ENCODE data around the gene GPSM1. TPM values are rescaled to one million over a fixed set of nuclear protein-coding genes. Genes with fewer than 3 reads are reported as not detected.

GPSM1 gene
- total RNA-seq, 1 donor from 2014 or later, result 59.4 TPM

DNA sequence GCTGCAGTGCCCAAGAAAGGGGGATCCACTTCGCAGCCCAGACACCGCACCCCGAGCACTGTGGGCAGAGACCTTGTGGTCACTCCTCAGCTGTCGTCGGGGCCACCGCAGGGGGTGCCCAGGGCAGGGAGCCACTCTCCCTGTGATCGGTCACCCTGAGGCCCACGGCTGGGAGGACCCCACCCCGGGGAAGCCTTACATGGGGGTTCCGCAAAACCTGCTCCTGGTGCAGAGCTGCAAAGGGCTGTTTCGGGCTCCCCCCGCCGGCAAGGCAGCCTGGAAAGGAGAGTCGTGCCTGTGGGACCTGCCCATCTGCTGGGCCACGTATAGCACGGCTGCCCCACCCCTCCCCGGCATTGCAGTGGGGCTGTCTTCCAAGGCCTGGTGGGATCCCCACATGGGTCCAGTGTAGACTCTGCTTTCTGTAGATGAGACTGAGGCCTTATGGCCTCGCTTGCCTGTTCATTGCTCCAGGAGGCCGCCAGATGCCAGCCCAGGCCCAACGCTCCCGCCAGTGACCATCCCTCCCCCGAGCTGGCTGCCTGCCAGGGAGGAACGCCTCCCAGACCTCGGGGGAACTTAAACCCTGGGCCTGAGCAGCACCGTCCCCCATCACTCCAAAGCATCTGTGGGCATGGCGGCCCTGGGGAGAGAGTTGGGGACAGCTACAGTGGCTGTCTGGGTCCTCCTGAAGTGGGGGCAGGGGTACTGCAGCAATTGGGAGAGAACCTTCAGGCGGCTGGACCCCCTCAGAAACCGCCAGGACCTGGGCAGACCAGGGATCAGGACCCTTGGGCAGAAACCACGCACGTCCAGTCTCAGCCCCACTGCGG is 37.8 kb downstream of the GPSM1 start:
- peaks cover 10% of the 10 kb centered on the region for H3K79me2 ChIP-seq (ENCODE audit: insufficient read depth, low read length)
- Mint-ChIP-seq H3K36me3 (ENCODE audit: low read depth, unreplicated experiment) (no peaks in the 10 kb centered on the region), H3K4me3 (ENCODE audit: unreplicated experiment) (peak overlapping the region; percentile 54), H3K27ac (ENCODE audit: unreplicated experiment) (no peak overlapping the region), H3K4me1 (ENCODE audit: low read depth, unreplicated experiment) (no peaks in the 10 kb centered on the region), H3K27me3 (ENCODE audit: low read depth, unreplicated experiment) (no peaks in the 10 kb centered on the region), H3K9me3 (ENCODE audit: unreplicated experiment) (no peaks in the 10 kb centered on the region)
- no peaks in the 10 kb centered on the region for H3K27me3 ChIP-seq (ENCODE audit: insufficient read depth, low read length)
- FAIRE-seq (no peak), DNase-seq (ENCODE audit: low read depth) (no peak)
- H3K9me3 ChIP-seq (ENCODE audit: insufficient read depth, low read depth, low read length), result no peaks in the 10 kb centered on the region
- peaks cover 17% of the 10 kb centered on the region for H4K20me1 ChIP-seq (ENCODE audit: insufficient read depth, low read length)
- TF ChIP-seq, protein P1, sequence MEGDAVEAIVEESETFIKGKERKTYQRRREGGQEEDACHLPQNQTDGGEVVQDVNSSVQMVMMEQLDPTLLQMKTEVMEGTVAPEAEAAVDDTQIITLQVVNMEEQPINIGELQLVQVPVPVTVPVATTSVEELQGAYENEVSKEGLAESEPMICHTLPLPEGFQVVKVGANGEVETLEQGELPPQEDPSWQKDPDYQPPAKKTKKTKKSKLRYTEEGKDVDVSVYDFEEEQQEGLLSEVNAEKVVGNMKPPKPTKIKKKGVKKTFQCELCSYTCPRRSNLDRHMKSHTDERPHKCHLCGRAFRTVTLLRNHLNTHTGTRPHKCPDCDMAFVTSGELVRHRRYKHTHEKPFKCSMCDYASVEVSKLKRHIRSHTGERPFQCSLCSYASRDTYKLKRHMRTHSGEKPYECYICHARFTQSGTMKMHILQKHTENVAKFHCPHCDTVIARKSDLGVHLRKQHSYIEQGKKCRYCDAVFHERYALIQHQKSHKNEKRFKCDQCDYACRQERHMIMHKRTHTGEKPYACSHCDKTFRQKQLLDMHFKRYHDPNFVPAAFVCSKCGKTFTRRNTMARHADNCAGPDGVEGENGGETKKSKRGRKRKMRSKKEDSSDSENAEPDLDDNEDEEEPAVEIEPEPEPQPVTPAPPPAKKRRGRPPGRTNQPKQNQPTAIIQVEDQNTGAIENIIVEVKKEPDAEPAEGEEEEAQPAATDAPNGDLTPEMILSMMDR (IDR thresholded peaks at IDR 0.05; ENCODE audit: insufficient read depth, low read depth, low read length), result no peak
- no peak for TF ChIP-seq EZH2 (IDR thresholded peaks at IDR 0.05; ENCODE audit: insufficient read depth, low read length)
- H2AFZ ChIP-seq (ENCODE audit: low read depth, low read length), result no peak overlapping the region
- H3K4me1 ChIP-seq (ENCODE audit: insufficient read depth, low read length), result peaks cover 22% of the 10 kb centered on the region
- no peak overlapping the region for H3K9ac ChIP-seq (ENCODE audit: low read length)
- no peaks in the 10 kb centered on the region for H3K36me3 ChIP-seq (ENCODE audit: insufficient read depth, low read length)
- no peak overlapping the region for H3K4me3 ChIP-seq (ENCODE audit: insufficient read depth, low read depth, low read length)
- H3K4me2 ChIP-seq (ENCODE audit: low read length), result no peak overlapping the region
- H3K27ac ChIP-seq (ENCODE audit: low read depth, low read length), result no peak overlapping the region

DNA sequence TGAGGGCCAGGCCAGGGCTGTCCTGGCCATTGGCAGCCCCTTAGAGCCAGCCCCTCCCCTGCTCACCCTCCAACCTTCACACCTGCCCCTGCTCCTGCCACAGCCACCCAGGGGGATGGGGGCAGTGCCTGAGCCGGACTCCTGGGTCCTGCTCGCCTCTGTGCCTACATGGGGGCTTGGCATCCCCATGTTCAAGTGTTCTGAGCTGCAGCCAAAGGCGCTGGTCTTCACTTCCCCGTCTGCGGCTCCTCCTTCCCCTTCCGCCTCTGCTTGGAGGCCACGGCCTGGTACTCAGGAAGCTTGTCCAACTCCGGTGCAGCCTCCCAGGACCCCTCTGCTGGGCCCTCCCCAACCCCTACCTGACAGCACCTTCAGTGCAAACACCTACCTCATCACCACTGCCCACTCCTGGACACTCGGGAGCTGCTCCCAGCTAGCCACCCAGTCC is 38.5 kb downstream of the GPSM1 start:
- Mint-ChIP-seq H3K9me3 (ENCODE audit: unreplicated experiment) (no peaks in the 10 kb centered on the region), H3K4me3 (ENCODE audit: unreplicated experiment) (no peak overlapping the region), H3K4me1 (ENCODE audit: low read depth, unreplicated experiment) (no peaks in the 10 kb centered on the region), H3K27me3 (ENCODE audit: low read depth, unreplicated experiment) (no peaks in the 10 kb centered on the region), H3K27ac (ENCODE audit: unreplicated experiment) (no peak overlapping the region), H3K36me3 (ENCODE audit: low read depth, unreplicated experiment) (peaks cover under 1% of the 10 kb centered on the region)
- Histone ChIP-seq H3K4me3 (ENCODE audit: insufficient read depth, low read depth, low read length) (no peak overlapping the region), H4K20me1 (ENCODE audit: insufficient read depth, low read length) (peaks cover 17% of the 10 kb centered on the region), H3K27ac (ENCODE audit: low read depth, low read length) (no peak overlapping the region), H3K36me3 (ENCODE audit: insufficient read depth, low read length) (no peaks in the 10 kb centered on the region), H3K27me3 (ENCODE audit: insufficient read depth, low read length) (no peaks in the 10 kb centered on the region), H2AFZ (ENCODE audit: low read depth, low read length) (no peak overlapping the region), H3K4me2 (ENCODE audit: low read length) (no peak overlapping the region), H3K79me2 (ENCODE audit: insufficient read depth, low read length) (peaks cover 10% of the 10 kb centered on the region), H3K9me3 (ENCODE audit: insufficient read depth, low read depth, low read length) (no peaks in the 10 kb centered on the region), H3K4me1 (ENCODE audit: insufficient read depth, low read length) (peaks cover 22% of the 10 kb centered on the region), H3K9ac (ENCODE audit: low read length) (no peak overlapping the region)
- no peak for DNase-seq (ENCODE audit: low read depth)
- no peak for TF ChIP-seq EZH2 (IDR thresholded peaks at IDR 0.05; ENCODE audit: insufficient read depth, low read length)
- TF ChIP-seq, protein P1 (IDR thresholded peaks at IDR 0.05; ENCODE audit: insufficient read depth, low read depth, low read length), result no peak
- no peak for FAIRE-seq

DNA sequence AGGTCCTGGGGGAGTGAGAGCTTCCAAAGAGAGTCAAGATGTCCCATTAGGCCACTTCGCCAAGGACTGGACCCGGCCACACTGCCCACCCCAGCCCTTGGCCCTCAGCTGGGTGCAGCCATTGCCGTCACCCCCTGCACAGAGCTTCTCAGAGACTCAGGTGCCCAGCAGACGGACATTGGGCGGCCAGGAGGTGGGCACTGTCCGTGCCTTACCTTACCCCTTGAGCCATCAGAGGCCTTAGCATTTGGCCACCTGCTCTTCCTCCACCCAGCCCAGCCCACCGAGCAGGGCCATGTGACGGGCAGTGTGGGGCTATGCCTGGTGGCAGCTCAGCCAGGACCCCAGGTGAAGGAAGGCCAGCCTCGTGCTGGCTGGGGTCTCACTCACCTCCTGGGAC is 39.5 kb downstream of the GPSM1 start:
- no peak overlapping the region for H3K27ac ChIP-seq (ENCODE audit: low read depth, low read length)
- H3K27me3 Mint-ChIP-seq (ENCODE audit: low read depth, unreplicated experiment), result no peaks in the 10 kb centered on the region
- peaks cover 10% of the 10 kb centered on the region for H3K79me2 ChIP-seq (ENCODE audit: insufficient read depth, low read length)
- no peak overlapping the region for H2AFZ ChIP-seq (ENCODE audit: low read depth, low read length)
- H3K4me2 ChIP-seq (ENCODE audit: low read length), result no peak overlapping the region
- H3K27ac Mint-ChIP-seq (ENCODE audit: unreplicated experiment), result no peak overlapping the region
- H3K4me1 ChIP-seq (ENCODE audit: insufficient read depth, low read length), result peaks cover 13% of the 10 kb centered on the region
- DNase-seq (ENCODE audit: low read depth) (no peak), FAIRE-seq (no peak)
- peaks cover 14% of the 10 kb centered on the region for H4K20me1 ChIP-seq (ENCODE audit: insufficient read depth, low read length)
- no peaks in the 10 kb centered on the region for H3K9me3 Mint-ChIP-seq (ENCODE audit: unreplicated experiment)
- H3K9ac ChIP-seq (ENCODE audit: low read length), result no peak overlapping the region
- H3K36me3 Mint-ChIP-seq (ENCODE audit: low read depth, unreplicated experiment), result peaks cover 3% of the 10 kb centered on the region
- H3K27me3 ChIP-seq (ENCODE audit: insufficient read depth, low read length), result no peaks in the 10 kb centered on the region
- TF ChIP-seq EZH2 (IDR thresholded peaks at IDR 0.05; ENCODE audit: insufficient read depth, low read length), result no peak
- TF ChIP-seq, protein P1 (IDR thresholded peaks at IDR 0.05; ENCODE audit: insufficient read depth, low read depth, low read length), result no peak
- no peak overlapping the region for H3K4me3 ChIP-seq (ENCODE audit: insufficient read depth, low read depth, low read length)
- H3K4me1 Mint-ChIP-seq (ENCODE audit: low read depth, unreplicated experiment), result no peaks in the 10 kb centered on the region
- H3K36me3 ChIP-seq (ENCODE audit: insufficient read depth, low read length), result no peaks in the 10 kb centered on the region
- no peaks in the 10 kb centered on the region for H3K9me3 ChIP-seq (ENCODE audit: insufficient read depth, low read depth, low read length)
- no peak overlapping the region for H3K4me3 Mint-ChIP-seq (ENCODE audit: unreplicated experiment)
